ENCODE measurements around the gene ARG1.

ARG1 gene

GRCh38 chr6:131613296-131613925, 40.4 kb downstream of the ARG1 start:
- Histone ChIP-seq H3K4me3 (ENCODE audit: low read depth, low read length) (no peak overlapping the region), H3K27me3 (ENCODE audit: insufficient read depth, low read depth, severe bottlenecking) (no peaks in the 10 kb centered on the region), H3K27ac (no peak overlapping the region), H3K36me3 (peaks cover 28% of the 10 kb centered on the region), H3K9me3 (ENCODE audit: severe bottlenecking) (no peaks in the 10 kb centered on the region)
- DNase-seq: no peak
- TF ChIP-seq CTCF (IDR thresholded peaks at IDR 0.05; ENCODE audit: low read depth, low read length): no peak

- no peak overlapping the region for H3K4me3 ChIP-seq (ENCODE audit: low read depth, low read length)
- H3K27ac ChIP-seq: no peak overlapping the region
- H3K27me3 ChIP-seq (ENCODE audit: insufficient read depth, low read depth, severe bottlenecking): no peaks in the 10 kb centered on the region
- DNase-seq: no peak
- TF ChIP-seq CTCF (IDR thresholded peaks at IDR 0.05; ENCODE audit: low read depth, low read length): no peak
- H3K9me3 ChIP-seq (ENCODE audit: severe bottlenecking): no peaks in the 10 kb centered on the region
- H3K36me3 ChIP-seq: peaks cover 43% of the 10 kb centered on the region
Observed at GRCh38 chr6:131615275-131615674, 42.2 kb downstream of the ARG1 start.

- peaks cover 21% of the 10 kb centered on the region for H3K36me3 ChIP-seq
- H3K27me3 ChIP-seq (ENCODE audit: insufficient read depth, low read depth, severe bottlenecking): no peaks in the 10 kb centered on the region
- peak; percentile 95 for DNase-seq
- peak; percentile 98 for TF ChIP-seq CTCF (IDR thresholded peaks at IDR 0.05; ENCODE audit: low read depth, low read length)
- peak within 1 kb of the TSS; percentile 82 for H3K4me3 ChIP-seq (ENCODE audit: low read depth, low read length)
- peak within 1 kb of the TSS; percentile 84 for H3K27ac ChIP-seq
- no peaks in the 10 kb centered on the region for H3K9me3 ChIP-seq (ENCODE audit: severe bottlenecking)
Observed at GRCh38 chr6:131627724-131628682, 55.0 kb downstream of the ARG1 start, which contains the start of gene MED23. Gene MED23 (minus strand): TSS chr6:131628242. CDS start chr6:131628049, 193 bp downstream.

GRCh38 chr6:131628726-131629125, 55.7 kb downstream of the ARG1 start:
- no peak for TF ChIP-seq CTCF (IDR thresholded peaks at IDR 0.05; ENCODE audit: low read depth, low read length)
- H3K9me3 ChIP-seq (ENCODE audit: severe bottlenecking): no peaks in the 10 kb centered on the region
- H3K27ac ChIP-seq: no peak overlapping the region
- H3K27me3 ChIP-seq (ENCODE audit: insufficient read depth, low read depth, severe bottlenecking): no peaks in the 10 kb centered on the region
- no peak overlapping the region for H3K4me3 ChIP-seq (ENCODE audit: low read depth, low read length)
- DNase-seq: no peak
- H3K36me3 ChIP-seq: peaks cover 14% of the 10 kb centered on the region

- Histone ChIP-seq H3K9me3 (ENCODE audit: severe bottlenecking) (no peaks in the 10 kb centered on the region), H3K4me3 (ENCODE audit: low read depth, low read length) (no peak overlapping the region), H3K27ac (no peak overlapping the region), H3K36me3 (peaks cover 6% of the 10 kb centered on the region), H3K27me3 (ENCODE audit: insufficient read depth, low read depth, severe bottlenecking) (no peaks in the 10 kb centered on the region)
- TF ChIP-seq CTCF (IDR thresholded peaks at IDR 0.05; ENCODE audit: low read depth, low read length): no peak
- no peak for DNase-seq
Observed at GRCh38 chr6:131629651-131630050, 56.6 kb downstream of the ARG1 start.

All from WERI-Rb-1 (cell line).